Transverse colon (tissue), 4 donors: ENCODE results near the gene BTF3L4. TPM values are rescaled to one million over a fixed set of nuclear protein-coding genes. Genes with fewer than 3 reads are reported as not detected.
A peak's percentile ranks its signal among the peaks of the same experiment; 100 is the strongest.
"Not testable (repeated sequence)": the region's sequence is repeated elsewhere in the genome, so short reads cannot be mapped to it uniquely, and the experiment has no call there.

Experiments used
- DNase-seq: peaks from one replicate; pipeline ENCODE4 v3.0.0-alpha.2; 2019
- H3K27ac ChIP-seq, 4 donors: fragments of 200-600 bp; sonication (generic); 2 replicates each; pipeline ENCODE4 v1.5.1; 2016 to 2018; ENCODE audit warnings: inconsistent platforms in 4 of 4
- H3K27me3 ChIP-seq: fragments of 200-600 bp; sonication (generic); 2 replicates; pipeline ENCODE4 v1.5.1; 2017; ENCODE audit warnings: inconsistent platforms
- H3K36me3 ChIP-seq, 4 donors: fragments of 200-600 bp; sonication (generic); 2 replicates each; pipeline ENCODE4 v1.5.1; 2017 to 2019; ENCODE audit warnings: inconsistent platforms in 4 of 4
- H3K4me1 ChIP-seq, 4 donors: fragments of 200-600 bp; sonication (generic); 2 replicates each; pipeline ENCODE4 v1.5.1; 2017 to 2020; ENCODE audit warnings: inconsistent platforms in 4 of 4
- H3K4me3 ChIP-seq, 4 donors: fragments of 200-600 bp; sonication (generic); 1 replicate in 1 of 4; 2 replicates in 3 of 4; pipeline versions ENCODE4 v1.5.1 to v1.6.1; 2017 to 2019; ENCODE audit warnings: inconsistent platforms in 4 of 4
- H3K9me3 ChIP-seq, 2 donors: fragments of 200-600 bp; sonication (generic); 2 replicates each; pipeline ENCODE4 v1.5.1; 2017 to 2019; ENCODE audit warnings: inconsistent platforms in 2 of 2
- EP300 ChIP-seq: sonication (generic); formaldehyde crosslinking; IDR thresholded peaks from one replicate; pipeline ENCODE4 v1.6.1; 2017; ENCODE audit warnings: antibody characterized with exemption, low read depth
- POLR2A ChIP-seq: fragments of 450-650 bp; IDR thresholded peaks from one replicate; pipeline ENCODE4 v1.6.1; 2016; ENCODE audit warnings: antibody characterized with exemption, mild to moderate bottlenecking, moderate library complexity
- POLR2AphosphoS5 ChIP-seq, 3 donors: sonication (generic); formaldehyde crosslinking; IDR thresholded peaks; one replicate each; pipeline ENCODE4 v1.6.1; 2016; ENCODE audit warnings: antibody characterized with exemption in 3 of 3
- WGBS, 2 donors: methylation state at CpG; one replicate each; pipeline ENCODE4 v1.1.5; 2018; ENCODE audit warnings: low coverage in 1 of 2; 5-methylcytosine and 5-hydroxymethylcytosine counted together
- in situ Hi-C, 4 donors: fragments of 200-750 bp; cut with MboI; loops; one replicate each; pipeline versions ENCODE4 v1.15.0 to v1.15.1; 2017; ENCODE audit warnings: low sequenced_read_pairs in 3 of 4, low pct_ligation_motif_present in 1 of 4, low pct_unique_long_range_greater_than_20kb in 1 of 4
- intact Hi-C: fragments of 100-400 bp; cut with DNase I; formaldehyde crosslinking; loops from one replicate; pipeline ENCODE4 v1.15.1; 2023; ENCODE audit warnings: low total_unique reads
- total RNA-seq, 4 donors: library from RNA; depleted of rRNA; stranded (reverse); fragments of >200 nt; gene quantifications; one replicate each; pipeline ENCODE4 v1.1.0, GENCODE V29; 2016
- TF ChIP-seq, protein P1 (sequence below), 5 experiments: fragments of 200-600 bp in 3 of 5; fragments of 450-650 bp in 2 of 5; sonication (generic) in 3 of 5; IDR thresholded peaks; 1 replicate in 2 of 5; 2 replicates in 3 of 5; pipeline ENCODE4 v1.5.1; 2016 to 2017; ENCODE audit warnings: antibody characterized with exemption in 5 of 5, inconsistent platforms in 3 of 5, mild to moderate bottlenecking in 2 of 5, moderate library complexity in 1 of 5

Gene BTF3L4
- total RNA-seq, 4 donors from 2014 or later = 5.2 to 32.1 (median 14.2) TPM

DNA sequence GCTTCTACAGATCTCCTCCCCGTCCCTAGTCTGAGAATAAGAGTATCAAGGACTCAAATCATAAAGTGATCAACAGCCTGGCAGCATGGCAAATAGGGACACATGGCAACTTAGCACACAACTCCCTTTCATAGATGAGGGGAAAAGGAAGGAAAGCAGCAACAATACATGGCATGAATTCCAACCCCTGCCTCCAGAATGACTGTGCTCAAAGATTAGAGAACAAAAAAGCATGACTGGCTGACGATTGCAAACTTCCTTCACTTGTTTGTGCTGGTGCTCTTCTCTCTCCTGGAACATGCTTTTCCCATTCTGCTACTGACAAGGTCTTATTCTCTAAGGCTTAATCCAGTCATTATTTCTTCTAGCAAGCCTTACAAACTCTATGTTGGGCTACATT is 34.0 kb upstream of the BTF3L4 start:
- intact Hi-C loops (no loop called here), in situ Hi-C loops (no loop called here)
- Histone ChIP-seq H3K27me3 (no peaks in the 10 kb centered on the region), H3K36me3 (peaks cover 0 to 40% (median 10%) of the 10 kb centered on the region in 4 donors), H3K27ac (no peak overlapping the region), H3K4me3 (no peak overlapping the region), H3K4me1 (no peaks in the 10 kb centered on the region), H3K9me3 (no peaks in the 10 kb centered on the region)
- no peak for DNase-seq
- 83 to 89% methylated on average over 1 to 2 of the region's 2 CpGs for WGBS, 2 donors
- TF ChIP-seq, protein P1, sequence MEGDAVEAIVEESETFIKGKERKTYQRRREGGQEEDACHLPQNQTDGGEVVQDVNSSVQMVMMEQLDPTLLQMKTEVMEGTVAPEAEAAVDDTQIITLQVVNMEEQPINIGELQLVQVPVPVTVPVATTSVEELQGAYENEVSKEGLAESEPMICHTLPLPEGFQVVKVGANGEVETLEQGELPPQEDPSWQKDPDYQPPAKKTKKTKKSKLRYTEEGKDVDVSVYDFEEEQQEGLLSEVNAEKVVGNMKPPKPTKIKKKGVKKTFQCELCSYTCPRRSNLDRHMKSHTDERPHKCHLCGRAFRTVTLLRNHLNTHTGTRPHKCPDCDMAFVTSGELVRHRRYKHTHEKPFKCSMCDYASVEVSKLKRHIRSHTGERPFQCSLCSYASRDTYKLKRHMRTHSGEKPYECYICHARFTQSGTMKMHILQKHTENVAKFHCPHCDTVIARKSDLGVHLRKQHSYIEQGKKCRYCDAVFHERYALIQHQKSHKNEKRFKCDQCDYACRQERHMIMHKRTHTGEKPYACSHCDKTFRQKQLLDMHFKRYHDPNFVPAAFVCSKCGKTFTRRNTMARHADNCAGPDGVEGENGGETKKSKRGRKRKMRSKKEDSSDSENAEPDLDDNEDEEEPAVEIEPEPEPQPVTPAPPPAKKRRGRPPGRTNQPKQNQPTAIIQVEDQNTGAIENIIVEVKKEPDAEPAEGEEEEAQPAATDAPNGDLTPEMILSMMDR (IDR thresholded peaks at IDR 0.05) = no peak
- TF ChIP-seq EP300 (no peak), POLR2A (no peak), POLR2AphosphoS5 (IDR thresholded peaks at IDR 0.05) (no peak)

DNA sequence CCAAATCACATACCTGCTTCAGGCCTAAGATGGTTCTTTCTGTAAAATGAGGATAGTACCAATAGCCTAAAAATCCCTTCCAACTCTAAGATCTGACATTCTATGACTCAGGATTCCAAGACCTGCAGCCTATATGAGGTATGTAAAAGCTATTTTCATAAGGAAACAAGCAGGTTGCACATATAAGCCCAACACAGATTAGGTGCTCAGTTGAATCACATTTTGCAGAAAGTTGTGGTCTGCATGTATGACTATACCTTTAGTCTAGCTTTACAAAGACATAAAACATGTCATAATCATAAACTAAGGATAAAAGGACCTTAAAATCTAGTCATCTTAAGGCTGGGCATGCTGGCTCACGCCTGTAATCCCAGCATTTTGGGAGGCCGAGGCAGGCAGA is 29.8 kb upstream of the BTF3L4 start:
- H3K4me3 ChIP-seq = no peak overlapping the region
- WGBS, 2 donors = 96 to 100% methylated on average over 1 to 2 of the region's 2 CpGs
- H3K36me3 ChIP-seq = peaks cover 0 to 30% (median 4%) of the 10 kb centered on the region in 4 donors
- TF ChIP-seq EP300 (no peak), POLR2A (no peak), POLR2AphosphoS5 (IDR thresholded peaks at IDR 0.05) (no peak)
- TF ChIP-seq, protein P1 (IDR thresholded peaks at IDR 0.05) = no peak
- intact Hi-C loops = no loop called here
- H3K27me3 ChIP-seq = no peaks in the 10 kb centered on the region
- no peak for DNase-seq
- H3K9me3 ChIP-seq = no peaks in the 10 kb centered on the region
- no peak overlapping the region for H3K27ac ChIP-seq
- in situ Hi-C loops = no loop called here
- peaks cover under 1 to 34% (median 14%) of the 10 kb centered on the region in 4 donors for H3K4me1 ChIP-seq

DNA sequence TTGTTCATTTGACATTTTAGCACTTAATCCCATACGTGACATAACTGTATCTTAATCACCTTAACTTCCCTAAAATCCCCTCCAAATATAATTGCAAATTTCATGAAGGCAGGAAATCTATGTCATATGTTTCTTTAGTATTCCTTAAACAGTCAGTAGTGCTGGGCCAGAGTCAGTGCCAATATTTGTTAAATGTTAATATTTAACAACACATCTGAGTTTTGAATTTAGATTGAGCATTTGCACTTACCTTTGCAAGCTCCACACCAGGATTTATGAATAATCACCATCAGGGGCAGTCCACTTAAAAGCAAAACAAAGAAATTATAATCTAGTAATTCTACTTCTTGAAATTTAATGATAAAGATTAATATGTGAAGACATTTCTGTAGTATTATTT is 27.8 kb upstream of the BTF3L4 start:
- no peak for DNase-seq
- Histone ChIP-seq H3K4me1 (peaks cover 16 to 48% (median 26%) of the 10 kb centered on the region in 4 donors), H3K4me3 (no peak overlapping the region), H3K9me3 (no peaks in the 10 kb centered on the region), H3K36me3 (peaks cover 0 to 16% (median 4%) of the 10 kb centered on the region in 4 donors), H3K27ac (peak overlapping the region in 3 of 4 donors; percentile 9 to 31 (median 19)), H3K27me3 (no peaks in the 10 kb centered on the region)
- WGBS, 2 donors = 50 to 67% methylated on average over 1 of the region's 1 CpG
- TF ChIP-seq, protein P1 (IDR thresholded peaks at IDR 0.05) = no peak
- TF ChIP-seq EP300 (no peak), POLR2A (no peak), POLR2AphosphoS5 (IDR thresholded peaks at IDR 0.05) (no peak)
- intact Hi-C loops = no loop called here
- in situ Hi-C loops = no loop called here

DNA sequence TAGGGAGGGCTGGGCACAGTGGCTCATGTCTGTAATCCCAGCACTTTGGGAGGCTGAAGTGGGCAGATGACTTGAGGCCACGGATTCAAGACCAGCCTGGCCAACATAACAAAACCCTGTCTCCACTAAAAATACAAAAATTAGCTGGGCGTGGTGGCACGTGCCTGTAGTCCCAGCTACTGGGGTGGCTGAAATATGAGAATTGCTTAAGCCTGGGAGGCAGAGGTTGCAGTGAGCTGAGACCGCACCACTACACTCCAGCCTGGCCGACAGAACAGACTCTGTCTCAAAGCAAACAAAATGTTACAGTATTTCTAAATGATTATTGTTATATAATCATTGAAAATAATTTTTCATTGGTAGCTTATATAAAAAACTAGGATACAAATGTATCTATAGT is 27.3 kb upstream of the BTF3L4 start:
- in situ Hi-C loops, H3K9me3 ChIP-seq, H3K27me3 ChIP-seq, DNase-seq, H3K4me3 ChIP-seq, intact Hi-C loops: not testable (repeated sequence)
- Histone ChIP-seq H3K4me1 (peaks cover 18 to 49% (median 27%) of the 10 kb centered on the region in 4 donors), H3K27ac (peak overlapping the region in 1 of 4 donors; percentile 2), H3K36me3 (peaks cover 0 to 13% (median 3%) of the 10 kb centered on the region in 4 donors)
- WGBS, 2 donors = 59 to 100% methylated on average over 3 to 5 of the region's 5 CpGs
